SK-N-SH (cell line): Measurements from ENCODE around the gene TMEM184A. TPM values are rescaled to one million over a fixed set of nuclear protein-coding genes. Genes with fewer than 3 reads are reported as not detected.

Experiments
- CTCF ChIA-PET: fragments of 300-600, 350-600 bp; formaldehyde crosslinking; extraction: SDS; loops from one replicate; lab custom pipeline; 2021; lab: Yijun Ruan, JAX
- POLR2A ChIA-PET: fragments of 350-600 bp; sonication (Branson Sonifier 250); formaldehyde crosslinking; extraction: SDS; loops from one replicate; lab custom pipeline; 2020; ENCODE audit warnings: antibody characterized with exemption, inconsistent platforms; lab: Yijun Ruan, JAX
- DNase-seq: peaks from one replicate; pipeline ENCODE4 v3.0.0; 2012
- H2AFZ ChIP-seq: fragments of 200-600 bp; sonication (generic); 2 replicates; pipeline ENCODE4 v1.8.1; 2016; ENCODE audit warnings: antibody characterized with exemption, mild to moderate bottlenecking, low read depth
- H3F3A ChIP-seq: fragments of 200-600 bp; sonication (generic); replicated peaks from 2 replicates; pipeline ENCODE3; 2016; ENCODE audit warnings: antibody characterized with exemption, mild to moderate bottlenecking; ENCODE audit not compliant: insufficient read depth
- H3K27ac ChIP-seq, 2 experiments: fragments of 200-500 bp in 1 of 2; fragments of 200-600 bp in 1 of 2; sonication (Bioruptor generic) in 1 of 2; sonication (generic), shearing (Covaris generic) in 1 of 2; 2 replicates each; pipeline versions ENCODE4 v1.5.1 to v1.6.1; 2014 to 2016; ENCODE audit warnings: low read depth in 2 of 2, inconsistent platforms in 1 of 2, low read length in 1 of 2, mild to moderate bottlenecking in 1 of 2, mixed read lengths in 1 of 2
- H3K27me3 ChIP-seq: fragments of 200-600 bp; sonication (generic), shearing (Covaris generic); 2 replicates; pipeline ENCODE4 v1.6.1; 2016; ENCODE audit warnings: mixed run types; ENCODE audit not compliant: insufficient read depth
- H3K36me3 ChIP-seq, 2 experiments: fragments of 200-500 bp in 1 of 2; fragments of 200-600 bp in 1 of 2; sonication (Bioruptor generic) in 1 of 2; sonication (generic) in 1 of 2; replicated peaks in 1 of 2; 2 replicates each; pipeline versions ENCODE3 to v1.5.1; 2014 to 2016; ENCODE audit warnings: low read length in 1 of 2, mild to moderate bottlenecking in 1 of 2; ENCODE audit not compliant: insufficient read depth in 2 of 2, control insufficient read depth in 1 of 2
- H3K4me1 ChIP-seq, 2 experiments: fragments of 200-500 bp in 1 of 2; fragments of 200-600 bp in 1 of 2; sonication (Bioruptor generic) in 1 of 2; sonication (generic), shearing (Covaris generic) in 1 of 2; 2 replicates each; pipeline versions ENCODE4 v1.5.1 to v1.6.1; 2014 to 2016; ENCODE audit warnings: low read depth in 1 of 2, low read length in 1 of 2, mixed run types in 1 of 2; ENCODE audit not compliant: insufficient read depth in 2 of 2, control insufficient read depth in 1 of 2
- H3K4me2 ChIP-seq: fragments of 200-600 bp; sonication (generic), shearing (Covaris generic); 2 replicates; pipeline ENCODE4 v1.6.1; 2017; ENCODE audit warnings: mixed run types
- H3K4me3 ChIP-seq, 2 experiments: fragments of 200-500 bp in 1 of 2; fragments of 200-600 bp in 1 of 2; sonication (Bioruptor generic) in 1 of 2; sonication (generic), shearing (Covaris generic) in 1 of 2; 2 replicates each; pipeline versions ENCODE4 v1.5.1 to v1.8.1; 2014 to 2016; ENCODE audit warnings: low read depth in 2 of 2, inconsistent platforms in 1 of 2, low read length in 1 of 2, mild to moderate bottlenecking in 1 of 2, mixed read lengths in 1 of 2, moderate library complexity in 1 of 2
- H3K79me2 ChIP-seq: fragments of 200-600 bp; sonication (generic); 2 replicates; pipeline ENCODE4 v1.8.1; 2017; ENCODE audit warnings: mild to moderate bottlenecking; ENCODE audit not compliant: insufficient read depth
- H3K9ac ChIP-seq: fragments of 200-600 bp; sonication (generic); 2 replicates; pipeline ENCODE4 v1.6.1; 2017; ENCODE audit warnings: mixed run types
- H3K9me2 ChIP-seq: fragments of 200-600 bp; sonication (generic); 2 replicates; pipeline ENCODE4 v1.6.1; 2017; ENCODE audit warnings: mixed run types
- H3K9me3 ChIP-seq: fragments of 200-600 bp; sonication (generic); 2 replicates; pipeline ENCODE4 v1.6.1; 2017; ENCODE audit warnings: mixed run types, mild to moderate bottlenecking, moderate library complexity
- H4K20me1 ChIP-seq: fragments of 200-600 bp; sonication (generic); 2 replicates; pipeline ENCODE4 v1.6.1; 2017; ENCODE audit warnings: mild to moderate bottlenecking, mixed run types; ENCODE audit not compliant: insufficient read depth
- EP300 ChIP-seq, 2 experiments: IDR thresholded peaks; 2 replicates each; pipeline versions ENCODE4 v1.4.0 to v1.6.1; 2012; ENCODE audit warnings: borderline replicate concordance in 1 of 2, low read depth in 1 of 2, low read length in 1 of 2
- GATA2 ChIP-seq: sonication (generic); formaldehyde crosslinking; IDR thresholded peaks from 2 replicates; pipeline ENCODE4 v1.5.0; 2020; ENCODE audit warnings: mild to moderate bottlenecking, missing genetic modification reagents
- MXI1 ChIP-seq: IDR thresholded peaks from 2 replicates; pipeline ENCODE4 v1.6.1; 2012; ENCODE audit warnings: mild to moderate bottlenecking, low read depth, low read length, improper control_type of control experiment
- PBX3 ChIP-seq: IDR thresholded peaks from 2 replicates; pipeline ENCODE4; 2012
- TCF12 ChIP-seq: IDR thresholded peaks from 2 replicates; pipeline ENCODE4 v1.4.0; 2012
- WGBS: methylation state at CpG from one replicate; pipeline ENCODE4 v1.1.6; 2017; ENCODE audit warnings: low lambda C conversion rate; 5-methylcytosine and 5-hydroxymethylcytosine counted together
- polyA plus RNA-seq, 3 experiments: library from polyadenylated mRNA; depleted of rRNA; stranded (reverse); fragments of >200 nt; gene quantifications; 2 replicates each; pipeline ENCODE4 v1.2.3, GENCODE V29; 2012
- TF ChIP-seq, protein P1 (sequence below): IDR thresholded peaks from 2 replicates; pipeline ENCODE4 v1.4.0; 2012; ENCODE audit warnings: low read depth, borderline replicate concordance

TMEM184A gene
- polyA plus RNA-seq, 1 of the 3 experiments (the other 2 are of a cell fraction) = 1.5 TPM

DNA sequence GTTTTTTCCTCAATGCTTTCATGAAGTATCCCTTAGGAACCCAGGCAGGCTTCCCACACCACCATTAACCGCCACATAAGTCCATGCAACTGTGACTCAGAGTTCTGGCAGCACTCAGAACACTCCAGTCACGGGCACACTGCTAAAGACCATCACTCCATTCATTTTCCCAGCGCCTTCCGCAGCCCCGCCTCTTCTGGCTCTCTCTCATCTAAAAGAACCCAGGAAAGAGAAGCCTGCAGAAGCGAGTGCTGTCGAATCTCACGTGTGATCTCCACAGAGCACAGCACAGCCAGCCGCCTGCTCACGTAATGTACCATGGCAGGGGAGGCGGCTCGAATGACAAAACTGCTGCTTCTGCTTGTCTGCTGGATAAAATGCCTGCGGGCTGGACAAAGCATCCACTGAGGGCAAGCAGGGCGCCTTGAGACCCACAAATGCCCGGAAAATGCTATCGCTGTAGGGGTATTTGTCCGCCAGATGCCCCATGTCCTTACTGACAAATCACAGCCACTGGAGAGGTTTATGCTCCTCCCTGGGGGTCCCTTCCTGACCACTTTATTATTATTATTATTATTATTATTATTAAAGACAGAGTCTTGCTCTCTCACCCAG is 12.0 kb upstream of the TMEM184A start:
- 75% methylated on average over 17 of the region's 17 CpGs for WGBS
- CTCF ChIA-PET = interaction anchor here (1.2 kb wide), 1 partner anchor 11 kb away, joined by 5 read pairs; no protein-coding TSS in a partner anchor
- no peak overlapping the region for H3K9ac ChIP-seq
- no peaks in the 10 kb centered on the region for H4K20me1 ChIP-seq
- peaks cover 32% of the 10 kb centered on the region for H3K79me2 ChIP-seq
- no peak overlapping the region for H2AFZ ChIP-seq
- peak overlapping the region; percentile 59 for H3K4me2 ChIP-seq
- no peak overlapping the region for H3K4me3 ChIP-seq
- H3K27me3 ChIP-seq = no peaks in the 10 kb centered on the region
- H3K9me2 ChIP-seq = no peaks in the 10 kb centered on the region
- peaks cover 33% of the 10 kb centered on the region for H3F3A ChIP-seq
- peaks cover 10 to 11% of the 10 kb centered on the region in 2 experiments for H3K36me3 ChIP-seq
- H3K9me3 ChIP-seq = no peaks in the 10 kb centered on the region
- H3K27ac ChIP-seq = peak overlapping the region in 1 of 2 experiments; percentile 53; a peak in 2 of 4 replicates
- POLR2A ChIA-PET = no interaction called here
- peaks cover 8 to 17% of the 10 kb centered on the region in 2 experiments; a peak in 3 of 4 replicates for H3K4me1 ChIP-seq
- TF ChIP-seq TCF12 (0 out of 2 replicates have a peak, but pooled peaks have one; percentile 8), EP300 (IDR thresholded peaks at IDR 0.05; ENCODE audit: borderline replicate concordance in 1 of 2, low read depth in 1 of 2, low read length in 1 of 2) (no peak)
- DNase-seq = peak; percentile 47

DNA sequence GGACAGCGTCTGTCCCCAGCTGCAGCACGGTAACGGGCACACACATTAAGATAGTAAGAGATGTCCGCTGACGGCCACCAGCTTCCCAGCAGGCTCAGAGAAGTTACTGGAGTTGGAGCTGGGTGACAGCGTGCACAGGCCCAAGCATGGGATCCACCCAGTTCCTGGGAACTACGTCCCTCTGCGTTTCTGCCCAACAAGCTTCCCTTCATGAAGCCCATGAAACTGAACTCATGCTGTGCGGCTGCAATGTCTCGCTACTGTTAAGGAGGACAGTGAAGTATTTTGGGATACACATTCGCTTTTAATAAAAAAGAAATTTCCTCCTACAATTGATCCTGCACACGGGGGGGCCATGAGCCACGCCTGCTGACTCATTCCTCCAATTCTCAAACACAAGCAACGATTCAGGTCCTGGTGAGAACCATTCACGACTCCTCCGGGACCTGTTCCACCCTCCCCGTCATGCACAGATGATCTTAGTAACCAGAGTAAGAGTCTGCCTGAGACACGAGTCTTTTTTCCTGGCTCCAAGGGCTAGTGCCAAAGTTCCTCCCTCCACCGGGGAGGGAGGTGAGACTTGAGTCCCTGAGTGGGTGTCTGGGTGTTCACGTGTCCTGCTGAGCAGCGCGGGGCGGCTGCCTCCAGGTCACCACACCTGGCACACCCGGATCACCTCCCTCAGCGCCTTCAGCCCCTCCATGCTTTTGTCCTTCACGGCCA is 11.2 kb upstream of the TMEM184A start:
- Histone ChIP-seq H3K27me3 (no peaks in the 10 kb centered on the region), H3K9me2 (no peaks in the 10 kb centered on the region), H3K4me1 (peaks cover 8 to 17% of the 10 kb centered on the region in 2 experiments; a peak in 3 of 4 replicates), H3K36me3 (peaks cover 8 to 10% of the 10 kb centered on the region in 2 experiments), H3K79me2 (peaks cover 32% of the 10 kb centered on the region), H3K4me2 (peak overlapping the region; percentile 59), H3K9ac (no peak overlapping the region), H3F3A (peaks cover 26% of the 10 kb centered on the region), H3K4me3 (no peak overlapping the region), H3K27ac (peak overlapping the region in 1 of 2 experiments; percentile 53; a peak in 2 of 4 replicates), H2AFZ (no peak overlapping the region), H3K9me3 (no peaks in the 10 kb centered on the region), H4K20me1 (no peaks in the 10 kb centered on the region)
- no peak for TF ChIP-seq PBX3
- no peak for TF ChIP-seq MXI1
- TF ChIP-seq, protein P1, sequence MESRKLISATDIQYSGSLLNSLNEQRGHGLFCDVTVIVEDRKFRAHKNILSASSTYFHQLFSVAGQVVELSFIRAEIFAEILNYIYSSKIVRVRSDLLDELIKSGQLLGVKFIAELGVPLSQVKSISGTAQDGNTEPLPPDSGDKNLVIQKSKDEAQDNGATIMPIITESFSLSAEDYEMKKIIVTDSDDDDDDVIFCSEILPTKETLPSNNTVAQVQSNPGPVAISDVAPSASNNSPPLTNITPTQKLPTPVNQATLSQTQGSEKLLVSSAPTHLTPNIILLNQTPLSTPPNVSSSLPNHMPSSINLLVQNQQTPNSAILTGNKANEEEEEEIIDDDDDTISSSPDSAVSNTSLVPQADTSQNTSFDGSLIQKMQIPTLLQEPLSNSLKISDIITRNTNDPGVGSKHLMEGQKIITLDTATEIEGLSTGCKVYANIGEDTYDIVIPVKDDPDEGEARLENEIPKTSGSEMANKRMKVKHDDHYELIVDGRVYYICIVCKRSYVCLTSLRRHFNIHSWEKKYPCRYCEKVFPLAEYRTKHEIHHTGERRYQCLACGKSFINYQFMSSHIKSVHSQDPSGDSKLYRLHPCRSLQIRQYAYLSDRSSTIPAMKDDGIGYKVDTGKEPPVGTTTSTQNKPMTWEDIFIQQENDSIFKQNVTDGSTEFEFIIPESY = no peak
- TF ChIP-seq GATA2 (CRISPR knock-in tag) = no peak
- CTCF ChIA-PET = interaction anchor here (0.8 to 1.0 kb wide), 2 partner anchors 11 to 12 kb away, joined by 3 to 4 read pairs; partner anchors contain the start of gene TMEM184A
- 74% methylated on average over 26 of the region's 26 CpGs for WGBS
- no peak for DNase-seq
- POLR2A ChIA-PET = no interaction called here
